H9 (cell line): ENCODE measurements around the gene FANCI. TPM values are rescaled to one million over a fixed set of nuclear protein-coding genes. Genes with fewer than 3 reads are reported as not detected.

ENCODE experiments used
- DNase-seq: peaks from one replicate; pipeline ENCODE4 v3.0.0-alpha.2; 2017
- H2AFZ ChIP-seq: one replicate; pipeline ENCODE4 v1.6.1; 2013; ENCODE audit warnings: mild to moderate bottlenecking, low read length, control low read depth, moderate library complexity
- H2AK5ac ChIP-seq: 2 replicates; pipeline ENCODE4 v1.6.1; 2013; ENCODE audit warnings: low read length, control low read depth, mixed read lengths; ENCODE audit not compliant: insufficient read length
- H2BK120ac ChIP-seq: one replicate; pipeline ENCODE4 v1.6.1; 2013; ENCODE audit warnings: low read depth, mild to moderate bottlenecking, low read length, control low read depth, inconsistent platforms; ENCODE audit not compliant: poor library complexity, severe bottlenecking
- H2BK12ac ChIP-seq: 2 replicates; pipeline ENCODE4 v1.6.1; 2013; ENCODE audit warnings: low read length, control low read depth, mixed read lengths, low read depth; ENCODE audit not compliant: insufficient read length
- H2BK15ac ChIP-seq: 2 replicates; pipeline ENCODE4 v1.6.1; 2013; ENCODE audit warnings: low read depth, low read length, control low read depth
- H2BK20ac ChIP-seq: one replicate; pipeline ENCODE4 v1.6.1; 2013; ENCODE audit warnings: low read depth, mild to moderate bottlenecking, low read length, control low read depth, inconsistent platforms; ENCODE audit not compliant: poor library complexity, severe bottlenecking
- H2BK5ac ChIP-seq: 2 replicates; pipeline ENCODE4 v1.6.1; 2013; ENCODE audit warnings: low read length, control low read depth, mixed read lengths; ENCODE audit not compliant: insufficient read length
- H3K14ac ChIP-seq: 2 replicates; pipeline ENCODE4 v1.6.1; 2013; ENCODE audit warnings: low read length, control low read depth; ENCODE audit not compliant: insufficient read depth
- H3K18ac ChIP-seq: 2 replicates; pipeline ENCODE4 v1.6.1; 2013; ENCODE audit warnings: low read depth, mild to moderate bottlenecking, mixed read lengths, low read length, control low read depth; ENCODE audit not compliant: insufficient read length
- H3K23ac ChIP-seq: 2 replicates; pipeline ENCODE4 v1.6.1; 2013; ENCODE audit warnings: low read length, control low read depth, mixed read lengths, low read depth; ENCODE audit not compliant: insufficient read length
- H3K23me2 ChIP-seq: 2 replicates; pipeline ENCODE4 v1.6.1; 2013; ENCODE audit warnings: low read depth, mild to moderate bottlenecking, mixed read lengths, low read length, control low read depth; ENCODE audit not compliant: insufficient read length, poor library complexity, severe bottlenecking
- H3K27ac ChIP-seq: 2 replicates; pipeline ENCODE4 v1.5.1; 2013; ENCODE audit warnings: low read length, control low read depth, mixed read lengths, low read depth; ENCODE audit not compliant: insufficient read length
- H3K27me3 ChIP-seq: 2 replicates; pipeline ENCODE4 v1.6.1; 2013; ENCODE audit warnings: low read length, control low read depth, inconsistent platforms; ENCODE audit not compliant: insufficient read depth
- H3K4ac ChIP-seq: 2 replicates; pipeline ENCODE4 v1.6.1; 2013; ENCODE audit warnings: low read depth, mild to moderate bottlenecking, control low read depth, inconsistent platforms, low read length, moderate library complexity
- H3K4me1 ChIP-seq: 2 replicates; pipeline ENCODE4 v1.6.1; 2013; ENCODE audit warnings: low read length, control low read depth, inconsistent platforms; ENCODE audit not compliant: insufficient read depth
- H3K4me2 ChIP-seq: 2 replicates; pipeline ENCODE4 v1.6.1; 2013; ENCODE audit warnings: low read length, control low read depth, mixed read lengths; ENCODE audit not compliant: insufficient read length, insufficient read depth
- H3K56ac ChIP-seq: 2 replicates; pipeline ENCODE4 v1.6.1; 2013; ENCODE audit warnings: low read depth, mild to moderate bottlenecking, mixed read lengths, low read length, control low read depth; ENCODE audit not compliant: insufficient read length
- H3K79me1 ChIP-seq: 2 replicates; pipeline ENCODE4 v1.6.1; 2013; ENCODE audit warnings: low read depth, mild to moderate bottlenecking, moderate library complexity, low read length, control low read depth, inconsistent platforms; ENCODE audit not compliant: insufficient read depth, poor library complexity, severe bottlenecking
- H3K79me2 ChIP-seq: 2 replicates; pipeline ENCODE4 v1.6.1; 2013; ENCODE audit warnings: low read length, control low read depth, inconsistent platforms; ENCODE audit not compliant: insufficient read depth
- H3K9ac ChIP-seq: 2 replicates; pipeline ENCODE4 v1.6.1; 2013; ENCODE audit warnings: low read length, control low read depth, mixed read lengths; ENCODE audit not compliant: insufficient read length; ENCODE audit errors: extremely low read depth
- H3K9me3 ChIP-seq: one replicate; pipeline ENCODE4 v1.6.1; 2013; ENCODE audit warnings: low read depth, low read length, inconsistent platforms; ENCODE audit not compliant: control insufficient read depth
- H3T11ph ChIP-seq: one replicate; pipeline ENCODE4 v1.6.1; 2013; ENCODE audit warnings: mild to moderate bottlenecking, low read length, control low read depth, inconsistent platforms
- H4K20me1 ChIP-seq: one replicate; pipeline ENCODE4 v1.6.1; 2013; ENCODE audit not compliant: control insufficient read depth, insufficient read length, insufficient read depth
- H4K5ac ChIP-seq: 2 replicates; pipeline ENCODE4 v1.6.1; 2013; ENCODE audit warnings: low read depth, mild to moderate bottlenecking, mixed read lengths, low read length, control low read depth; ENCODE audit not compliant: insufficient read length
- H4K8ac ChIP-seq: replicated peaks from 2 replicates; pipeline ENCODE4 v1.6.1; 2013; ENCODE audit warnings: low read length, control low read depth, mixed read lengths, low read depth; ENCODE audit not compliant: insufficient read length
- H4K91ac ChIP-seq: 2 replicates; pipeline ENCODE4 v1.6.1; 2013; ENCODE audit warnings: low read depth, mild to moderate bottlenecking, moderate library complexity, mixed read lengths, low read length, control low read depth; ENCODE audit not compliant: insufficient read length
- H3K27ac Mint-ChIP-seq, 3 experiments: 2 replicates in 2 of 3; 3 replicates in 1 of 3; pipeline ENCODE4 v1.8.0; 2020 to 2021; ENCODE audit warnings: mixed read lengths in 3 of 3, mild to moderate bottlenecking in 1 of 3, moderate library complexity in 1 of 3
- H3K27me3 Mint-ChIP-seq: 2 replicates; pipeline ENCODE4 v1.8.0; 2021; ENCODE audit warnings: low read depth, mild to moderate bottlenecking, moderate library complexity, mixed read lengths
- H3K36me3 Mint-ChIP-seq, 3 experiments: 2 replicates in 2 of 3; 3 replicates in 1 of 3; pipeline ENCODE4 v1.8.0; 2020 to 2021; ENCODE audit warnings: low read depth in 3 of 3, mixed read lengths in 3 of 3; ENCODE audit not compliant: insufficient read depth in 1 of 3
- H3K4me1 Mint-ChIP-seq, 2 experiments: 2 replicates each; pipeline ENCODE4 v1.8.0; 2020; ENCODE audit warnings: mixed read lengths in 2 of 2
- H3K4me3 Mint-ChIP-seq, 2 experiments: 2 replicates in 1 of 2; 3 replicates in 1 of 2; pipeline ENCODE4 v1.8.0; 2020 to 2021; ENCODE audit warnings: mild to moderate bottlenecking in 2 of 2, mixed read lengths in 2 of 2, moderate library complexity in 1 of 2
- H3K9me3 Mint-ChIP-seq, 2 experiments: 2 replicates in 1 of 2; 3 replicates in 1 of 2; pipeline ENCODE4 v1.8.0; 2020; ENCODE audit warnings: mild to moderate bottlenecking in 2 of 2, mixed read lengths in 2 of 2, moderate library complexity in 1 of 2
- CTCF ChIP-seq: fragments of 200-600 bp; sonication (generic); conservative IDR thresholded peaks from 3 replicates; pipeline ENCODE4 v1.8.0; 2021; ENCODE audit warnings: antibody characterized with exemption, mild to moderate bottlenecking
- WGBS: extraction: QIAGEN DNeasy Blood & Tissue Kit; methylation state at CpG from one replicate; pipeline ENCODE4 v1.1.7; 2013; ENCODE audit warnings: missing lambda C conversion rate, low lambda C conversion rate, mixed read lengths; ENCODE audit not compliant: insufficient read length; ENCODE audit errors: extremely low coverage; 5-methylcytosine and 5-hydroxymethylcytosine counted together
- total RNA-seq: library from RNA; stranded (reverse); gene quantifications from 2 replicates; pipeline ENCODE4 v1.2.1, GENCODE V29; 2021

Gene FANCI
- total RNA-seq, 1 experiment from 2014 or later: 106 TPM

DNA sequence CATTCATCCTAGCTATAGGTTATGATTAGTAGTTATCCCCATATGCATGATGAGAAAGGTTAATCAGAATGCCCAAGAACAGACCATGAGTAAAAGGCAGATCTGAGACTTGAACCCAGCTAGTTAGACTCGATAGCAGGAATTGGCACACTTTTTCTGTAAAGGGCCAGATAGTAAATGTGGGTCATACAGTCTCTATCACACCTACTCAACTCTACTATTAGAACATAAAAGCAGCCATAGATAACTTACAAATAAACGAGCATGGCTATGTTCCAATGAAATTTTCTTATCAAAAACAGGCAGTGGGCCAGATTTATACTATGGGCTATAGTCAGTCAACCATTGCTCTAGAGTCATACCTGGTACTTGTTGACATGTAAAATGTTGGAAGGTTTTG lies 66.2 kb downstream of the FANCI start:
- Histone ChIP-seq H2BK5ac (no peak overlapping the region), H4K8ac (no peak overlapping the region), H3K79me2 (no peaks in the 10 kb centered on the region), H2BK20ac (no peak overlapping the region), H3K4me2 (no peak overlapping the region), H4K5ac (no peak overlapping the region), H3K9me3 (no peaks in the 10 kb centered on the region), H2AFZ (no peak overlapping the region), H3T11ph (no peak overlapping the region), H3K4me1 (no peaks in the 10 kb centered on the region), H2BK15ac (no peak overlapping the region), H3K4ac (no peak overlapping the region), H2AK5ac (no peak overlapping the region), H2BK120ac (no peak overlapping the region), H3K18ac (no peak overlapping the region), H4K20me1 (no peaks in the 10 kb centered on the region), H3K9ac (no peak overlapping the region), H3K27ac (no peak overlapping the region), H3K14ac (no peak overlapping the region), H4K91ac (no peak overlapping the region), H3K23ac (no peak overlapping the region), H3K27me3 (no peaks in the 10 kb centered on the region), H3K79me1 (no peaks in the 10 kb centered on the region), H2BK12ac (no peak overlapping the region), H3K56ac (no peak overlapping the region), H3K23me2 (no peaks in the 10 kb centered on the region)
- no CpG with 5 or more reads among the region's 2 CpGs for WGBS
- no peaks in the 10 kb centered on the region for H3K9me3 Mint-ChIP-seq
- H3K4me3 Mint-ChIP-seq: no peak overlapping the region
- H3K27ac Mint-ChIP-seq: no peak overlapping the region
- H3K4me1 Mint-ChIP-seq: no peaks in the 10 kb centered on the region
- DNase-seq: no peak
- peaks cover 41 to 80% (median 77%) of the 10 kb centered on the region in 3 experiments; a peak in 6 of 7 replicates for H3K36me3 Mint-ChIP-seq
- no peak for TF ChIP-seq CTCF
- no peaks in the 10 kb centered on the region for H3K27me3 Mint-ChIP-seq
